HG03457 (cell line): ENCODE results near the gene SYNC.
"Not testable (repeated sequence)": the region's sequence is repeated elsewhere in the genome, so short reads cannot be mapped to it uniquely, and the experiment has no call there.

Experiments
- ATAC-seq: cut with Tn5 transposase; IDR thresholded peaks from one replicate; pipeline ENCODE4 v1.9.1; 2021; ENCODE audit warnings: moderate number of reproducible peaks; ENCODE audit not compliant: unreplicated experiment

SYNC gene

GRCh38 chr1:32724678-32725614 lies 22.4 kb upstream of the SYNC start:
- no peak for ATAC-seq

GRCh38 chr1:32719681-32720275 lies 17.2 kb upstream of the SYNC start:
- ATAC-seq = no peak

GRCh38 chr1:32718527-32718926 lies 16.0 kb upstream of the SYNC start:
- ATAC-seq = no peak

- ATAC-seq = no peak
Observed at GRCh38 chr1:32718036-32718435, 15.5 kb upstream of the SYNC start.

GRCh38 chr1:32717503-32717902 lies 14.9 kb upstream of the SYNC start:
- no peak for ATAC-seq

- ATAC-seq = no peak
Observed at GRCh38 chr1:32716312-32717148, 14.0 kb upstream of the SYNC start.

- ATAC-seq = no peak
Observed at GRCh38 chr1:32715901-32716311, 13.3 kb upstream of the SYNC start.

- ATAC-seq = no peak
Observed at GRCh38 chr1:32714277-32714676, 11.7 kb upstream of the SYNC start.

- no peak for ATAC-seq
Observed at GRCh38 chr1:32713081-32713480, 10.5 kb upstream of the SYNC start.

GRCh38 chr1:32711221-32711620 lies 8.7 kb upstream of the SYNC start:
- ATAC-seq = not testable (repeated sequence)

GRCh38 chr1:32709476-32709875 lies 6.9 kb upstream of the SYNC start:
- ATAC-seq = no peak

- ATAC-seq = no peak
Observed at GRCh38 chr1:32709075-32709474, 6.5 kb upstream of the SYNC start.

GRCh38 chr1:32706491-32706890 lies 3.9 kb upstream of the SYNC start:
- ATAC-seq = no peak

- ATAC-seq = no peak
Observed at GRCh38 chr1:32705516-32705915, 2.9 kb upstream of the SYNC start.

- no peak for ATAC-seq
Observed at GRCh38 chr1:32703479-32704291, 1.1 kb upstream of the SYNC start.

GRCh38 chr1:32701951-32702598 lies 495 bp downstream of the SYNC start:
- ATAC-seq = no peak

- ATAC-seq = no peak
Observed at GRCh38 chr1:32701421-32701911, 1.1 kb downstream of the SYNC start.

- ATAC-seq = not testable (repeated sequence)
Observed at GRCh38 chr1:32696996-32697395, 5.6 kb downstream of the SYNC start.

- no peak for ATAC-seq
Observed at GRCh38 chr1:32696041-32696440, 6.5 kb downstream of the SYNC start.
